Measurements from ENCODE around the gene RNF212B.

DNA sequence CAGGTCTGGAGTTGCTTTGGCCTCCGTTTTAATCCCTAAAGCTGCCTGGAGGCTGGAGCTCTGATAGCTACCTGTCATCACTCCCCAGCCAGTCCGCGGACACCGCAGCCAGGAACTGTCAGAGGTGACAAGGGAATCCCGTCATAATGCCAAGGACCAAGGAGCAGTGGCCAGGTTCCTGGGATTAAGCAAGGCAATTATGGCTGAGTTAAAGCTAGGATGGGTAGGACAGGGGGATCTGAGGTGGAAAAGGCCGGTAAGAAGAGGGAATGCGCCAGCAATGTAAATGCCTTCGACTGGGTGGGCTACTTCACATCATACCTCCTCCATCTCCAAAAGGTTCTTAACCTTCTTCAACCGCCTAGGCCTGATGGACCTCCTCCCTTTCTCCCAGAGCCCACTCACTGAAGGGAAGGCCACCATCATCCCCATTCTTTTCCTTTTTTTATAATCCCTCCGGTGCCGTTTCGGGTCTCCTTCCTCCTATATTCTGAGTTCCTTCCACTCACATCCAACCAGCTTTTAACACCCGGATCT lies 63.0 kb downstream of the RNF212B start:
- TF ChIP-seq, protein P1, sequence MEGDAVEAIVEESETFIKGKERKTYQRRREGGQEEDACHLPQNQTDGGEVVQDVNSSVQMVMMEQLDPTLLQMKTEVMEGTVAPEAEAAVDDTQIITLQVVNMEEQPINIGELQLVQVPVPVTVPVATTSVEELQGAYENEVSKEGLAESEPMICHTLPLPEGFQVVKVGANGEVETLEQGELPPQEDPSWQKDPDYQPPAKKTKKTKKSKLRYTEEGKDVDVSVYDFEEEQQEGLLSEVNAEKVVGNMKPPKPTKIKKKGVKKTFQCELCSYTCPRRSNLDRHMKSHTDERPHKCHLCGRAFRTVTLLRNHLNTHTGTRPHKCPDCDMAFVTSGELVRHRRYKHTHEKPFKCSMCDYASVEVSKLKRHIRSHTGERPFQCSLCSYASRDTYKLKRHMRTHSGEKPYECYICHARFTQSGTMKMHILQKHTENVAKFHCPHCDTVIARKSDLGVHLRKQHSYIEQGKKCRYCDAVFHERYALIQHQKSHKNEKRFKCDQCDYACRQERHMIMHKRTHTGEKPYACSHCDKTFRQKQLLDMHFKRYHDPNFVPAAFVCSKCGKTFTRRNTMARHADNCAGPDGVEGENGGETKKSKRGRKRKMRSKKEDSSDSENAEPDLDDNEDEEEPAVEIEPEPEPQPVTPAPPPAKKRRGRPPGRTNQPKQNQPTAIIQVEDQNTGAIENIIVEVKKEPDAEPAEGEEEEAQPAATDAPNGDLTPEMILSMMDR (IDR thresholded peaks at IDR 0.05; ENCODE audit: insufficient read depth, low read length), result no peak
- TF ChIP-seq POLR2AphosphoS5 (IDR thresholded peaks at IDR 0.05; ENCODE audit: low read depth) (no peak), GABPA (IDR thresholded peaks at IDR 0.05; ENCODE audit: low read depth) (no peak), SPI1 (IDR thresholded peaks at IDR 0.05; ENCODE audit: borderline replicate concordance, low read depth) (no peak)
- TF ChIP-seq, protein P2, sequence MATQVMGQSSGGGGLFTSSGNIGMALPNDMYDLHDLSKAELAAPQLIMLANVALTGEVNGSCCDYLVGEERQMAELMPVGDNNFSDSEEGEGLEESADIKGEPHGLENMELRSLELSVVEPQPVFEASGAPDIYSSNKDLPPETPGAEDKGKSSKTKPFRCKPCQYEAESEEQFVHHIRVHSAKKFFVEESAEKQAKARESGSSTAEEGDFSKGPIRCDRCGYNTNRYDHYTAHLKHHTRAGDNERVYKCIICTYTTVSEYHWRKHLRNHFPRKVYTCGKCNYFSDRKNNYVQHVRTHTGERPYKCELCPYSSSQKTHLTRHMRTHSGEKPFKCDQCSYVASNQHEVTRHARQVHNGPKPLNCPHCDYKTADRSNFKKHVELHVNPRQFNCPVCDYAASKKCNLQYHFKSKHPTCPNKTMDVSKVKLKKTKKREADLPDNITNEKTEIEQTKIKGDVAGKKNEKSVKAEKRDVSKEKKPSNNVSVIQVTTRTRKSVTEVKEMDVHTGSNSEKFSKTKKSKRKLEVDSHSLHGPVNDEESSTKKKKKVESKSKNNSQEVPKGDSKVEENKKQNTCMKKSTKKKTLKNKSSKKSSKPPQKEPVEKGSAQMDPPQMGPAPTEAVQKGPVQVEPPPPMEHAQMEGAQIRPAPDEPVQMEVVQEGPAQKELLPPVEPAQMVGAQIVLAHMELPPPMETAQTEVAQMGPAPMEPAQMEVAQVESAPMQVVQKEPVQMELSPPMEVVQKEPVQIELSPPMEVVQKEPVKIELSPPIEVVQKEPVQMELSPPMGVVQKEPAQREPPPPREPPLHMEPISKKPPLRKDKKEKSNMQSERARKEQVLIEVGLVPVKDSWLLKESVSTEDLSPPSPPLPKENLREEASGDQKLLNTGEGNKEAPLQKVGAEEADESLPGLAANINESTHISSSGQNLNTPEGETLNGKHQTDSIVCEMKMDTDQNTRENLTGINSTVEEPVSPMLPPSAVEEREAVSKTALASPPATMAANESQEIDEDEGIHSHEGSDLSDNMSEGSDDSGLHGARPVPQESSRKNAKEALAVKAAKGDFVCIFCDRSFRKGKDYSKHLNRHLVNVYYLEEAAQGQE (IDR thresholded peaks at IDR 0.05; ENCODE audit: insufficient replicate concordance, low read depth), result no peak
